HEK293T (cell line): ENCODE measurements around the gene NUCB1.

ENCODE experiments used
- CTCF ChIA-PET: fragments of 350-600 bp; formaldehyde crosslinking; extraction: SDS; loops from one replicate; lab custom pipeline; 2021; ENCODE audit warnings: antibody characterized with exemption, inconsistent platforms; lab: Yijun Ruan, JAX
- POLR2A ChIA-PET: fragments of 350-600 bp; formaldehyde crosslinking; extraction: SDS; loops from one replicate; lab custom pipeline; 2020; ENCODE audit warnings: antibody characterized with exemption, inconsistent platforms; lab: Yijun Ruan, JAX
- DNase-seq: peaks from one replicate; pipeline ENCODE4 v3.0.0; 2012; ENCODE audit warnings: mixed read lengths; ENCODE audit errors: extremely low spot score
- ARNT ChIP-seq: fragments of 450-650 bp; IDR thresholded peaks from 2 replicates; pipeline ENCODE4 v1.6.1; 2017; ENCODE audit warnings: mild to moderate bottlenecking
- BHLHE40 ChIP-seq: fragments of 450-650 bp; IDR thresholded peaks from 2 replicates; pipeline ENCODE4 v1.6.1; 2016; ENCODE audit warnings: mild to moderate bottlenecking, moderate library complexity, borderline replicate concordance
- CTBP1 ChIP-seq: fragments of 450-650 bp; IDR thresholded peaks from 2 replicates; pipeline ENCODE4 v1.6.1; 2016; ENCODE audit warnings: borderline replicate concordance
- ELF4 ChIP-seq: fragments of 450-650 bp; IDR thresholded peaks from 2 replicates; pipeline ENCODE4 v1.6.1; 2017; ENCODE audit warnings: antibody characterized with exemption
- FOXA1 ChIP-seq: fragments of 450-650 bp; IDR thresholded peaks from 2 replicates; pipeline ENCODE4 v1.6.1; 2016; ENCODE audit warnings: mild to moderate bottlenecking
- FOXK2 ChIP-seq: fragments of 450-650 bp; IDR thresholded peaks from 2 replicates; pipeline ENCODE4 v1.6.1; 2016; ENCODE audit warnings: mild to moderate bottlenecking
- FOXM1 ChIP-seq: fragments of 450-650 bp; IDR thresholded peaks from 2 replicates; pipeline ENCODE4 v1.6.1; 2017; ENCODE audit warnings: mild to moderate bottlenecking, borderline replicate concordance
- HDGF ChIP-seq: fragments of 450-650 bp; IDR thresholded peaks from 2 replicates; pipeline ENCODE4 v1.6.1; 2017; ENCODE audit warnings: antibody characterized with exemption, borderline replicate concordance
- L3MBTL2 ChIP-seq: fragments of 450-650 bp; conservative IDR thresholded peaks from 2 replicates; pipeline ENCODE4 v1.6.1; 2016; ENCODE audit warnings: mild to moderate bottlenecking
- LEF1 ChIP-seq: fragments of 450-650 bp; IDR thresholded peaks from 2 replicates; pipeline ENCODE4 v1.6.1; 2017; ENCODE audit warnings: mild to moderate bottlenecking, borderline replicate concordance
- NFRKB ChIP-seq: fragments of 450-650 bp; IDR thresholded peaks from 2 replicates; pipeline ENCODE4 v1.6.1; 2016; ENCODE audit warnings: mild to moderate bottlenecking, moderate library complexity
- SP1 ChIP-seq: fragments of 450-650 bp; IDR thresholded peaks from 2 replicates; pipeline ENCODE4 v1.6.1; 2017
- SUZ12 ChIP-seq: fragments of 450-650 bp; IDR thresholded peaks from 2 replicates; pipeline ENCODE4 v1.6.1; 2016; ENCODE audit warnings: mild to moderate bottlenecking
- TARDBP ChIP-seq: fragments of 450-650 bp; IDR thresholded peaks from 2 replicates; pipeline ENCODE4 v1.6.1; 2016
- ZNF384 ChIP-seq: fragments of 450-650 bp; IDR thresholded peaks from 2 replicates; pipeline ENCODE4 v1.6.1; 2016
- TF ChIP-seq, protein P1 (sequence below): fragments of 450-650 bp; IDR thresholded peaks from 2 replicates; pipeline ENCODE4 v1.6.1; 2016

NUCB1 gene

DNA sequence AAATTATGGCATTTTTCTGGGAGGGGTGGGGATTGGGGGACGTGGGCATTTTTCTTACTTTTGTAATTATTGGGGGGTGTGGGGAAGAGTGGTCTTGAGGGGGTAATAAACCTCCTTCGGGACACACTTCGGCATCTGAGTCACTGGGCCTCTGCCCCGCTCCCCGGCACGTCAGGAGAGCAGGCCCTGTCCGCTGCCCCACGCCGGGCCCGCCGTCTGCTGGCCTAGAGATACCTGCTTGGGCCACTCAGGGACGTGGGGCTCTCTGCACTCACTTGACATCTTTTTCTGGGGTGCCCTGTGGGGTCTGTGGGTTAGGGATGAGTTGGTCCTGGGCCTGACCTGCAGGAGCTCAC lies 61.5 kb downstream of the NUCB1 start:
- CTCF ChIA-PET: interaction anchor here (1.1 to 1.6 kb wide), 2 partner anchors 9 to 166 kb away, joined by 3 to 7 read pairs; no protein-coding TSS in a partner anchor
- no peak for DNase-seq
- POLR2A ChIA-PET: interaction anchor here (0.5 to 1.5 kb wide), 3 partner anchors 88 to 714 kb away, joined by 3 to 9 read pairs (median 6); partner anchors contain the start of gene PPP1R15A
- TF ChIP-seq FOXM1 (no peak), L3MBTL2 (no peak), CTBP1 (no peak), LEF1 (no peak), HDGF (no peak), NFRKB (no peak), SUZ12 (no peak), FOXA1 (no peak), TARDBP (no peak), ELF4 (no peak), FOXK2 (no peak), SP1 (no peak), BHLHE40 (no peak), ZNF384 (no peak)
- TF ChIP-seq, protein P1, sequence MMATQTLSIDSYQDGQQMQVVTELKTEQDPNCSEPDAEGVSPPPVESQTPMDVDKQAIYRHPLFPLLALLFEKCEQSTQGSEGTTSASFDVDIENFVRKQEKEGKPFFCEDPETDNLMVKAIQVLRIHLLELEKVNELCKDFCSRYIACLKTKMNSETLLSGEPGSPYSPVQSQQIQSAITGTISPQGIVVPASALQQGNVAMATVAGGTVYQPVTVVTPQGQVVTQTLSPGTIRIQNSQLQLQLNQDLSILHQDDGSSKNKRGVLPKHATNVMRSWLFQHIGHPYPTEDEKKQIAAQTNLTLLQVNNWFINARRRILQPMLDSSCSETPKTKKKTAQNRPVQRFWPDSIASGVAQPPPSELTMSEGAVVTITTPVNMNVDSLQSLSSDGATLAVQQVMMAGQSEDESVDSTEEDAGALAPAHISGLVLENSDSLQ: no peak

- CTCF ChIA-PET: interaction anchor here (1.1 to 1.6 kb wide), 2 partner anchors 9 to 167 kb away, joined by 3 to 7 read pairs; no protein-coding TSS in a partner anchor
- TF ChIP-seq FOXK2: no peak
- TF ChIP-seq L3MBTL2: no peak
- TF ChIP-seq SP1: no peak
- TF ChIP-seq, protein P1: peak; percentile 23; the same call in 1 of the 2 replicates
- no peak for TF ChIP-seq ARNT
- no peak for DNase-seq
- POLR2A ChIA-PET: interaction anchor here (0.5 to 1.5 kb wide), 3 partner anchors 88 to 714 kb away, joined by 3 to 9 read pairs (median 6); partner anchors contain the start of gene PPP1R15A
These were observed 62.1 kb downstream of the NUCB1 start for GRCh38 chr19:48962029-48962848.

GRCh38 chr19:48962849-48963165 lies 62.7 kb downstream of the NUCB1 start:
- ChIA-PET POLR2A (interaction anchor here (1.3 to 1.5 kb wide), 2 partner anchors 89 to 91 kb away, joined by 6 to 9 read pairs; partner anchors contain the start of gene PPP1R15A), CTCF (no interaction called here)
- no peak for DNase-seq
- TF ChIP-seq ELF4 (no peak), LEF1 (no peak)

GRCh38 chr19:48963371-48964204 lies 63.5 kb downstream of the NUCB1 start:
- DNase-seq: no peak
- POLR2A ChIA-PET: interaction anchor here (0.7 to 1.6 kb wide), 9 partner anchors 9 to 168 kb away, joined by 3 to 18 read pairs (median 4); partner anchors contain the start of genes BAX, GYS1, PPP1R15A and RUVBL2
- no peak for TF ChIP-seq NFRKB
- CTCF ChIA-PET: interaction anchor here (0.6 to 1.6 kb wide), 3 partner anchors 30 to 299 kb away, joined by 3 to 4 read pairs (median 4); partner anchors contain the start of gene RUVBL2

- TF ChIP-seq L3MBTL2 (peak; percentile 53), TARDBP (no peak)
- TF ChIP-seq, protein P1: no peak
- ChIA-PET POLR2A (interaction anchor here (0.7 to 2.1 kb wide), 13 partner anchors 10 to 169 kb away, joined by 3 to 18 read pairs (median 5); partner anchors contain the start of genes BAX, GYS1, NUCB1 and PPP1R15A), CTCF (interaction anchor here (1.0 to 1.6 kb wide), 3 partner anchors 29 to 36 kb away, joined by 3 to 5 read pairs (median 4); partner anchors contain the start of genes GYS1 and RUVBL2)
- no peak for DNase-seq
These were observed 64.3 kb downstream of the NUCB1 start for GRCh38 chr19:48964205-48965039.
